Adrenal gland (tissue), 12 donors: ENCODE data around the gene RSAD2. TPM values are rescaled to one million over a fixed set of nuclear protein-coding genes. Genes with fewer than 3 reads are reported as not detected.
A peak's percentile ranks its signal among the peaks of the same experiment; 100 is the strongest.

ENCODE experiments used
- DNase-seq, 7 donors: peaks; one replicate each; pipeline ENCODE4 v3.0.0-alpha.2; 2019 to 2020
- H3K27ac ChIP-seq, 5 donors: fragments of 200-600 bp; sonication (generic) in 4 of 5; 1 replicate in 3 of 5; 2 replicates in 2 of 5; pipeline versions ENCODE4 v1.5.1 to v1.8.0; 2016 to 2020; ENCODE audit warnings: mild to moderate bottlenecking in 1 of 5
- H3K27me3 ChIP-seq: fragments of 200-600 bp; 2 replicates; pipeline ENCODE4 v1.8.0; 2021
- H3K36me3 ChIP-seq, 2 donors: fragments of 200-600 bp; replicated peaks in 1 of 2; 1 replicate in 1 of 2; 2 replicates in 1 of 2; pipeline versions ENCODE4 v1.5.1 to v1.8.0; 2018 to 2022
- H3K4me1 ChIP-seq, 2 donors: fragments of 200-600 bp; replicated peaks in 1 of 2; 1 replicate in 1 of 2; 2 replicates in 1 of 2; pipeline versions ENCODE4 v1.5.1 to v1.8.0; 2018 to 2021
- H3K4me3 ChIP-seq, 4 donors: fragments of 200-600 bp; sonication (generic) in 3 of 4; one replicate each; pipeline ENCODE4 v1.5.1; 2016 to 2018
- H3K9me3 ChIP-seq, 3 donors: fragments of 200-600 bp; sonication (generic) in 1 of 3; replicated peaks in 1 of 3; 1 replicate in 2 of 3; 2 replicates in 1 of 3; pipeline versions ENCODE4 v1.5.1 to v1.8.0; 2016 to 2021
- CTCF ChIP-seq, 6 experiments: fragments of 450-650 bp in 4 of 6; fragments of 200-600 bp in 2 of 6; sonication (generic) in 1 of 6; IDR thresholded peaks; 1 replicate in 5 of 6; 2 replicates in 1 of 6; pipeline versions ENCODE4 v1.5.1 to v1.8.0; 2016 to 2021; ENCODE audit warnings: antibody characterized with exemption in 6 of 6, mild to moderate bottlenecking in 2 of 6, moderate library complexity in 1 of 6
- POLR2A ChIP-seq, 2 donors: fragments of 450-650 bp; IDR thresholded peaks; one replicate each; pipeline ENCODE4 v1.6.1; 2017; ENCODE audit warnings: antibody characterized with exemption in 2 of 2, mild to moderate bottlenecking in 2 of 2, moderate library complexity in 1 of 2
- WGBS, 4 donors: extraction: QIAGEN DNeasy Blood & Tissue Kit in 2 of 4; methylation state at CpG; one replicate each; pipeline versions ENCODE4 v1.1.5 to v1.1.7; 2013 to 2017; 5-methylcytosine and 5-hydroxymethylcytosine counted together
- intact Hi-C, 2 donors: fragments of 100-400 bp; cut with DNase I; formaldehyde crosslinking; loops; one replicate each; pipeline versions ENCODE4 v1.14.1 to v1.15.0; 2022 to 2023
- polyA plus RNA-seq, 3 donors: library from polyadenylated mRNA; stranded (reverse); fragments of 200-250 nt in 2 of 3; fragments of 350-450 nt in 1 of 3; fragmentation: Illumina TruSeq in 1 of 3; extraction: RNeasy Lipid Tissue Mini Kit (QIAGEN cat#74804) in 1 of 3; gene quantifications; one replicate each; pipeline ENCODE4 v1.2.3, GENCODE V29; 2013 to 2014
- total RNA-seq, 9 donors: library from RNA; depleted of rRNA in 4 of 9; stranded (reverse); fragments of >200 nt in 4 of 9; fragments of 120-200 nt in 1 of 9; fragmentation: NEBNext Ultra II Directional in 1 of 9; extraction: Animal tissue kit (Norgen Biotek cat#: 25700) in 1 of 9; gene quantifications; one replicate each; pipeline versions ENCODE4 v1.1.0 to v1.2.4, GENCODE V29; 2013 to 2023
- donor health status: healthy with polysubstance abuse.
- donor health status: Bipolar disorder and iron deficiency.
- donor health status: DM: yes; HTN: yes; CAD: no.
- donor health status: DM: no; HTN: no; CAD: no.
- donor health status: DM: no; HTN: no; CAD: no.
- donor health status: DM: yes; HTN: yes; CAD: no.

Gene RSAD2
- total and polyA plus RNA-seq, 12 donors: 1.2 to 11.5 (median 4.1) TPM

DNA sequence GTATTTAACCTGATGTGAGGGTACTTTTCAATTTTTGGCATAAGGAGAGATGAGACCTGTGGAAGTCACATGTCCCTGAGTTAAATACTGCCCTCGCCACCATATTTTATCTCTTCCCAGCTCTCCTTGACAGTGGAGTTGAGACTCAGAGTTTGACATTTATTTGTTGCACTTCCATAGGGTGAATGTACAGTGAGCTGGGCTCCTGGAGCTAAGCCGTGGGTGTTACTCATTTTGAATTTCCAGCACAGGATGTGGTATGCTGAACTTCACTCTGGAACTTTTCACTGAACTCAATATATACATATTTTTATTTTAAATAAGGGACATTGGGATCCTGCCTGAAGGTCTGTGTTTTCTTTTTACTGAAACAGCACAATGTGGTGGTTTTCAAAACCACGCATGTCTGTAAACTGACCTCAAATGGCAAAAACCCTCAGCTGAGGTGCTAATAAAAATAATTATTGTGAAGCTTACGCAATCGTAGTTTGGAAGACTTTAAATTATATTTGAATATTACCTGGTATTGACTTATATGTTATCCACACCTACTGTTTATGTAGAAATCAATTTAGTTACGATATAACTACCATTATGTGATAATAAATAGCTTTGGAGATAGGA is 51.7 kb downstream of the RSAD2 start:
- H3K27me3 ChIP-seq: no peaks in the 10 kb centered on the region
- TF ChIP-seq CTCF (IDR thresholded peaks at IDR 0.05) (no peak), POLR2A (IDR thresholded peaks at IDR 0.05) (no peak)
- H3K4me3 ChIP-seq: no peak overlapping the region
- intact Hi-C loops: no loop called here
- 54 to 65% (median 62%) methylated on average over 6 of the region's 6 CpGs for WGBS, 4 donors
- H3K9me3 ChIP-seq: no peaks in the 10 kb centered on the region
- no peaks in the 10 kb centered on the region for H3K36me3 ChIP-seq
- H3K27ac ChIP-seq: peak overlapping the region in 1 of 5 donors; percentile 72
- H3K4me1 ChIP-seq: peaks cover 49 to 81% of the 10 kb centered on the region in 2 donors
- DNase-seq: peak in 1 of 7 donors; percentile 31

DNA sequence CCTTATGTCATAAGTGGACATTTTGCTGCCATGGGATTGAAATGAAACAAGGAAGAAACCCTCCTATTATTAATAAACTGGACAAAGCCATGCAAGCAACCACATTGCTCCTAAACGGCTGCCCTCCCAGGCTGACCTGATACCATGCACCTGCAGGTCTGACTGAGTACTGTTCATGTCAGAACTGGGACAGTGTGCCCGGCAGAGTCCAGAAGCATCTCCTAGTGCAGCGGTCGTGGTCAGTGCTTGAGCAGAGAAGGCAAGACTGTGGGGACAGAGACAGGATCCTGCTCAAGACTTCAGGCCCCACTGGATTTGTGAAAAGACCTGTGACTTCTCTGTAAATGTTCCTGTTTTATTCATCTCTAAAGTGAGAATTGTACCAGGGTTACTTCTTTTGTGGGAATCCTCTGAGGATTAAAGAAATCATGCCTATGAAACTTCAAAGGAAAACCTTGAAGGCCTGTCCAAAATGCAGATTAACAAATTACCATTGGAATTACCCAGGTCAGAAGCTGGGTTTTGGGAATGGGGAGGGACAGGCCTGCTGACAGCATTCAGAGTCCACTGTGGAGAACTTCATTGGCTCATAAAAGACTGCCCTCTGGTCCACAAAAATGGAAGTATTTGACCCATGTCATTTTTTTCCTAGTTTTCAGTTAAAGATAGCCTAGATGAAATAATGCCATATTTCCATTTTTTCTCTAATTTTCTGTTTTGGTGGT is 53.5 kb downstream of the RSAD2 start:
- no peak overlapping the region for H3K4me3 ChIP-seq
- intact Hi-C loops: no loop called here
- H3K36me3 ChIP-seq: no peaks in the 10 kb centered on the region
- H3K9me3 ChIP-seq: no peaks in the 10 kb centered on the region
- H3K27ac ChIP-seq: peak overlapping the region in 4 of 5 donors; percentile 3 to 56 (median 40)
- peaks cover 35 to 63% of the 10 kb centered on the region in 2 donors for H3K4me1 ChIP-seq
- H3K27me3 ChIP-seq: no peaks in the 10 kb centered on the region
- peak in 1 of 7 donors; percentile 52 for DNase-seq
- no peak for TF ChIP-seq POLR2A (IDR thresholded peaks at IDR 0.05)
- TF ChIP-seq CTCF (IDR thresholded peaks at IDR 0.05): peak in 2 of 6 experiments; percentile 11 to 25
- WGBS, 4 donors: 43 to 74% (median 55%) methylated on average over 4 of the region's 4 CpGs

DNA sequence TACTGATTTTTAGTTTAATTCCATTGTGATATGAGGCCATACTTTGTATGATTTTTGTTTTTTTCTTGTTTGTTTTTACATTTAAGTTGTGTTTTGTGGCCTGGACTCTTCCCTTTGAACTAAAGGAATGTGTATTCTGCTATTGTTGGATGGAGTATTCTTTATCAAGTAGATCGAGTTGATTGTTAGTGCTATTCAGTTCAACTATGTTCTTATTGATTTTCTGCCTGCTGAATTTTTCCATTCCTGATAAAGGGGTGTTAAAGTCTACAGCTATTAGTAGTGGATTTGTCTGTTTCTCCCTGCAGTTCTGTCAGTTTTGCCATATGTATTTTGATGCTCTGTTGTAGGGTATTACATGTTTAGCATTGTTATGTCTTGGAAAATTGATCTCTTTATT is 54.2 kb downstream of the RSAD2 start:
- TF ChIP-seq POLR2A (IDR thresholded peaks at IDR 0.05) (no peak), CTCF (IDR thresholded peaks at IDR 0.05) (no peak)
- Histone ChIP-seq H3K36me3 (no peaks in the 10 kb centered on the region), H3K4me3 (no peak overlapping the region), H3K27me3 (no peaks in the 10 kb centered on the region), H3K4me1 (peaks cover 29 to 56% of the 10 kb centered on the region in 2 donors), H3K27ac (peak overlapping the region in 2 of 5 donors; percentile 28 to 53), H3K9me3 (no peaks in the 10 kb centered on the region)
- intact Hi-C loops: no loop called here
- no peak for DNase-seq
- 60 to 74% (median 61%) methylated on average over 1 of the region's 1 CpG for WGBS, 4 donors

DNA sequence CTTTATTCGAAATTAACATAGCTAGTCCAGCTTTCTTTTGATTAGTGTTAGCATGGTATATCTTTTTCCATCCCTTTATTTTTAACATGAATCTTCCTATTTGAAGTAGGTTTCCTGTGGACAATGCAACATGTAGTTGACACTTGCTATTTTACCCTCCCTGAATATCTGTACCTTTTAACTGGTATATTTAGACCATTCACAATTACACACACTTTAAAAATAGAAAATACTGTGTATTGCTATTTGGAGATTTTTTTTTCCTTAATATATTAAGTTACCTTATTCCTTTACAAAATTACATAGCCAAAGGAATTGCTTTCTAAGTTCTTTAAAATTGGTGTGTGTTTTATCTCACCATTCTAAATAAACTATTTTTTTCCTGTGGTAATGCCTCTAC is 54.6 kb downstream of the RSAD2 start:
- intact Hi-C loops: no loop called here

More for the DNA sequence above, 54.6 kb downstream of the RSAD2 start:
- Histone ChIP-seq H3K9me3 (no peaks in the 10 kb centered on the region), H3K4me1 (peaks cover 26 to 56% of the 10 kb centered on the region in 2 donors), H3K36me3 (no peaks in the 10 kb centered on the region), H3K27ac (no peak overlapping the region), H3K4me3 (no peak overlapping the region), H3K27me3 (no peaks in the 10 kb centered on the region)
- DNase-seq: no peak
- 87 to 100% (median 95%) methylated on average over 1 of the region's 1 CpG for WGBS, 4 donors
- TF ChIP-seq CTCF (IDR thresholded peaks at IDR 0.05) (no peak), POLR2A (IDR thresholded peaks at IDR 0.05) (no peak)
